ENCODE data around the gene HDAC10.

HDAC10 gene

DNA sequence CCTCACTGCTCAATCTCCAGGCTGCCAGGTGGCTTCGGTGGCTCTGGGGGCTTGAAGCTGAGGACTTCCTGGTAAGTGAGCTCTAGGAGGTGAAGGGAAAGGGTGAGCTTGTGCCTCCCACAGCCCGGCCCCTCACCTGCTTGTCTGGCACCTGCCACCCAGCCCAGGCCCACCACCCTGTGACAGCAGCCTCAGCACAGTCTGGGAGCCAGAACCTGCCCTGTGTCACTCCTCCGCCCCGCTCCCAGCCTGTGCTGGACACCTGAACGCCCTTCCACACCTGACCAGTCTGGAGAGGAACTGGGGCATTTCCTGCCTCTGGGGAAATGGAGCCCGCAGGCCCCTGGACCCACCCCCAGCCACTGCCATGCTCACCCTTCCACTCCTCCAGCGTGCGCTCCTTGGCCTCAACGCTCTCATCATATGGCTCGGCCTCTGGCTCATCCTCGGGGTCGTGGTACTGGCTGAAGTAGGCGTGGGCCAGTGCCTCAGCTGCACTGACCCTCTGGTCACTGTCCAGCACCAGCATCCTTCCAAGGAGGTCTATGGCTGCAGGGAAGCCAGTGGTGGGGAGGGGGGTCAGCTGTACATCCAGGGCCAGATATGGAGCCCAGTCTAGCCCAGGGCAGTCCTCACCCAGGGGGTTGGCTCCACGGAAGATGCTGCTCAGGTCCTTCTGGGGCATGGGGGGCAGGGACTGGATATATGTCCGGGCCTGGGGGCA, 14.0 kb upstream of the HDAC10 start:
- Histone ChIP-seq H3K27ac (no peak overlapping the region), H3K4me3 (ENCODE audit: low read depth, low read length) (no peak overlapping the region), H3K4me1 (peaks cover 5% of the 10 kb centered on the region), H3K4me2 (ENCODE audit: low read length) (no peak overlapping the region), H2AFZ (no peak overlapping the region), H3K9me3 (ENCODE audit: control insufficient read depth, low read length) (no peaks in the 10 kb centered on the region), H3K9ac (no peak overlapping the region), H3K27me3 (ENCODE audit: control insufficient read depth, insufficient read depth, low read length) (no peaks in the 10 kb centered on the region), H3K79me2 (no peaks in the 10 kb centered on the region), H3K36me3 (ENCODE audit: control insufficient read depth, insufficient read depth, low read length) (no peaks in the 10 kb centered on the region)
- no peak for TF ChIP-seq CTCF (IDR thresholded peaks at IDR 0.05)

GRCh38 chr22:50264104-50264745, 13.2 kb upstream of the HDAC10 start:
- no peaks in the 10 kb centered on the region for H3K9me3 ChIP-seq (ENCODE audit: control insufficient read depth, low read length)
- H2AFZ ChIP-seq, result no peak overlapping the region
- no peak overlapping the region for H3K4me3 ChIP-seq (ENCODE audit: low read depth, low read length)
- H3K4me1 ChIP-seq, result peaks cover 5% of the 10 kb centered on the region
- H3K79me2 ChIP-seq, result no peaks in the 10 kb centered on the region
- no peak overlapping the region for H3K4me2 ChIP-seq (ENCODE audit: low read length)
- no peak overlapping the region for H3K9ac ChIP-seq
- no peaks in the 10 kb centered on the region for H3K27me3 ChIP-seq (ENCODE audit: control insufficient read depth, insufficient read depth, low read length)
- no peaks in the 10 kb centered on the region for H3K36me3 ChIP-seq (ENCODE audit: control insufficient read depth, insufficient read depth, low read length)
- TF ChIP-seq CTCF (IDR thresholded peaks at IDR 0.05), result no peak
- H3K27ac ChIP-seq, result no peak overlapping the region

DNA sequence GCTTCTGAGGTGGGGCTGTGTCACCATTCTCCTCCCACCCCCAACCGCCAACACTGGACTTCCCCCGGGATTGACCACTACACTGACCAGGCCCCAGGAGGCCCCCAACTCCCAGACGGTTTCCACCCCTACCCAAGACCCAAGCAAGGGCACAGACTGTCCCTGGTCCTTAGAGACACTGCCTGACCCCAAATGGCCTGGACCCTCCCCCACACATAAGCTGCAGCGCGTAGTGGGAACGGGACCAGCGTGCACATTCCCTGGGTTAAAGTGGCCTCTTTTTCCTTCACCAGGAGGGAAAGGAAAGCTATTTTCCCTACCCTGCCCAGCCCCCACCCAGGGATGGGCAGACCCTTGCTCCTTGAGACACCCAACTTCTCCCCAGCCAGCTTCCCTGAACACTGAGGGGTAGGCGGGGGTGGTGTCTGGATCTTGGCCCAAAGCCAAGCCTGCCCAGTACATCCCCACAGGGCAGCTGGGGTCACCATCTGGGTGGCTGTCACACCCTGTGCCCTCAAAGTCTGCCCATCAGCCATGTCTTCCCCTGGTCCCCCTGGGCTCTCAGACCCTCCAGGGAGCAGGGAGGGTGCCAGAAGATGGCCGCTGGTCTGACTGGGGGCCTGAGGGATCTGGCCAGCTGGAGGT, 12.0 kb upstream of the HDAC10 start:
- Histone ChIP-seq H3K9me3 (ENCODE audit: control insufficient read depth, low read length) (no peaks in the 10 kb centered on the region), H3K79me2 (no peaks in the 10 kb centered on the region), H3K4me3 (ENCODE audit: low read depth, low read length) (no peak overlapping the region), H2AFZ (no peak overlapping the region), H3K4me1 (peaks cover 4% of the 10 kb centered on the region), H3K9ac (no peak overlapping the region), H3K27ac (no peak overlapping the region), H3K36me3 (ENCODE audit: control insufficient read depth, insufficient read depth, low read length) (no peaks in the 10 kb centered on the region), H3K27me3 (ENCODE audit: control insufficient read depth, insufficient read depth, low read length) (no peaks in the 10 kb centered on the region), H3K4me2 (ENCODE audit: low read length) (no peak overlapping the region)
- no peak for TF ChIP-seq CTCF (IDR thresholded peaks at IDR 0.05)

GRCh38 chr22:50262460-50262911, 11.4 kb upstream of the HDAC10 start:
- Histone ChIP-seq H2AFZ (no peak overlapping the region), H3K4me1 (peaks cover 3% of the 10 kb centered on the region), H3K27me3 (ENCODE audit: control insufficient read depth, insufficient read depth, low read length) (no peaks in the 10 kb centered on the region), H3K27ac (no peak overlapping the region), H3K9ac (no peak overlapping the region), H3K9me3 (ENCODE audit: control insufficient read depth, low read length) (no peaks in the 10 kb centered on the region), H3K4me3 (ENCODE audit: low read depth, low read length) (no peak overlapping the region), H3K79me2 (no peaks in the 10 kb centered on the region), H3K4me2 (ENCODE audit: low read length) (no peak overlapping the region), H3K36me3 (ENCODE audit: control insufficient read depth, insufficient read depth, low read length) (no peaks in the 10 kb centered on the region)
- TF ChIP-seq CTCF (IDR thresholded peaks at IDR 0.05), result no peak
